Stimulated activated CD4-positive, alpha-beta T cell treated with anti-CD3 and anti-CD28 coated beads, TNF-alpha, amount 100 ng/mL, for 24 hours (primary cell): ENCODE measurements around the gene GOLGA6L1.
"Not testable (repeated sequence)": the region's sequence is repeated elsewhere in the genome, so short reads cannot be mapped to it uniquely, and the experiment has no call there.

ENCODE experiments used
- DNase-seq, 3 experiments: peaks; one replicate each; pipeline ENCODE4 v3.0.0-alpha.2; 2020; ENCODE audit warnings: low read depth in 3 of 3

Gene GOLGA6L1, protein sequence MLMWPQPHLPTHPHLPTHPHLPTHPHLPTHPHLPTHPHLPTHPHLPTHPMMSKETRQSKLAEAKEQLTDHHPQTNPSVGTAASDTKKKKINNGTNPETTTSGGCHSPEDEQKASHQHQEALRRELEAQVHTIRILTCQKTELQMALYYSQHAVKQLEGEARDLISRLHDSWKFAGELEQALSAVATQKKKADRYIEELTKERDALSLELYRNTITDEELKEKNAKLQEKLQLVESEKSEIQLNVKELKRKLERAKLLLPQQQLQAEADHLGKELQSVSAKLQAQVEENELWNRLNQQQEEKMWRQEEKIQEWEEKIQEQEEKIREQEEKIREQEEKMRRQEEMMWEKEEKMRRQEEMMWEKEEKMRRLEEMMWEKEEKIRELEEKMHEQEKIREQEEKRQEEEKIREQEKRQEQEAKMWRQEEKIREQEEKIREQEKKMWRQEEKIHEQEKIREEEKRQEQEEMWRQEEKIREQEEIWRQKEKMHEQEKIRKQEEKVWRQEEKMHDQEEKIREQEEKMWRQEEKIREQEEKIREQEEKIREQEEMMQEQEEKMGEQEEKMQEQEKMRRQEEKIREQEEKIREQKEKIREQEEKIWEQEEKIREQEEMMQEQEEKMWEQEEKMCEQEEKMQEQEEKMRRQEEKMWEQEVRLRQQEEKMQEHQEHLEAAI

DNA sequence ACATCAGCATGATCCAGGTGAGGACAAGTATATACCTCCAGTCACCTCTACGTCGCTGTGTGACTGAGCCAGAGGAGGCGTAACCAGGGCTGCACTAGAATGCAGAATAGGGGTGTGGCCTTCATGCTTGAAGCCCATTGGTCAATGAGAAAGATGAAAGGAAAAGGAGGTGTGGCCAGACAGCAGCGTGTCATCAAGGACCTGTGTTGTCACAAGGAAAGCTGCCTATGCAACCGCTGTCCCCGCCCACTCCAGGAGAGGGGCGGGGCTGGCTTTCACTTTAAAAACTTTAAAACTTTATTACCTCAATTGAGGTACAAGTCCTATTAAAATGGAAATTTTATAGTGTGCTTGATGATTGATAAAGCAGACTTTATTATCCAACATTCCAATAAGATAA lies at the start of gene GOLGA6L1:
Gene GOLGA6L1, minus strand, starts transcription at position 101 of the 400 bp plus-strand sequence. Its CDS starts 91 bp downstream, at position 10.
- not testable (repeated sequence) for DNase-seq

GRCh38 chr15:23181201-23181600 lies 44.6 kb upstream of the GOLGA6L1 start:
- DNase-seq, result not testable (repeated sequence)

GRCh38 chr15:23180547-23180927 lies 43.9 kb upstream of the GOLGA6L1 start:
- not testable (repeated sequence) for DNase-seq

- not testable (repeated sequence) for DNase-seq
These were observed 43.3 kb upstream of the GOLGA6L1 start for GRCh38 chr15:23179768-23180546.

DNA sequence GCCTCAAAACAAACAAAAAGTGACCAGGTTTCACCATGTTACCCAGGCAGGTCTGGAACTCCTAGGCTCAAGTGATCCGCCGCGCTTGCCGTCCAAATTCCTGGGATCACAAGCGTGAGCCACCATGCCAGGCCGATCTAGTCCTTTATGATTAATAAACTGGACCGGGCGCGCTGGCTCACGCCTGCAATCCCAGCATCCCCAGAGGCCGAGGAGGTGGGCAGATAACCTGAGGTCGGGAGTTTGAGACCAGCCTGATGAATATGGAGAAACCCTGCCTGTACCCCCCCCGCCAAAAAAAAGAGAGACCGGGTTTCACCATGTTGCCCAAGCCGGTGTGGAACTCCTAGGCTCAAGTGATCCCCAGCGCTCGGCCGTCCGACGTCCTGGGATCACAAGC lies 40.1 kb upstream of the GOLGA6L1 start:
- DNase-seq, result not testable (repeated sequence)

DNA sequence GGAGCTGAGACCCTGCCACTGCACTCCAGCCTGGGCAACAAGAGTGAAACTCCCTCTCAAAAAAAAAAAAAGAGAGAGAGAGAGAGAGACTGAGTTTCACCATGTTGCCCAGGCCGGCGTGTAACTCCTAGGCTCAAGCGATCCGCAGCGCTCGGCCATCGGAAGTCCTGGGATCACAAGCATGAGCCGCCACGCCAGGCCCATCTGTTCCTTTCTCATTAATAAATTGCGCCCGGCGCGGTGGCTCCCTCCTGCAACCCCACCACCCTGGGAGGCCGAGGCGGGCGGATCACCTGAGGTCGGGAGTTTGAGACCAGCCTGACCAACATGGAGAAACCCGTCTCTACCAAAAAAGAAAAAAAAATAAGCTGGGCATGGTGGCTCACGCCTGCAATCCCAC lies 39.0 kb upstream of the GOLGA6L1 start:
- DNase-seq, result not testable (repeated sequence)

DNA sequence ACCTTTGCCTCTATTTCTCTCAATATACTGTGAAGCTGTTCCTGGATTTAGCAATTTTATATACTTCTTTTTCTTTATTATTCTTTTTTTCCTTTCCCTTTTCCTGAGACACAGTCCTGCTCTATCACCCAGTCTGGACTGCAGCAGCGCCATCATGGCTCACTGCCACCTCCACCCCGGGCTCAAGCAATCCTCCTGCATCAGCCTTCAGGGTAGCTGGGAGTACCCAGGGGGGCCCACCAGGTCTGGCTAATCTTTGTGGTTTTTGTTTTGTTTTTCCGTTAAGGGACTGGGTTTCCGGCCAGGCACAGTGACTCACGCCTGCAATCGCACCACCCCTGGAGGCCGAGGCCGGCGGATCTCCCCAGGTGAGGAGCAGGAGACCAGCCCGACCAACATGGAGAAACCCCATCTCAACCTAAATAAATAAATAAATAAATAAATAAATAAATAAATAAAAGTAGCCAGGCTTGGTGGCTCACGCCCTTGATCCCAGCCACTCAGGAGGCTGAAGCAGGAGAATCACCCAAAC lies 38.1 kb upstream of the GOLGA6L1 start:
- not testable (repeated sequence) for DNase-seq

GRCh38 chr15:23132787-23133186 lies 3.8 kb downstream of the GOLGA6L1 start:
- not testable (repeated sequence) for DNase-seq

DNA sequence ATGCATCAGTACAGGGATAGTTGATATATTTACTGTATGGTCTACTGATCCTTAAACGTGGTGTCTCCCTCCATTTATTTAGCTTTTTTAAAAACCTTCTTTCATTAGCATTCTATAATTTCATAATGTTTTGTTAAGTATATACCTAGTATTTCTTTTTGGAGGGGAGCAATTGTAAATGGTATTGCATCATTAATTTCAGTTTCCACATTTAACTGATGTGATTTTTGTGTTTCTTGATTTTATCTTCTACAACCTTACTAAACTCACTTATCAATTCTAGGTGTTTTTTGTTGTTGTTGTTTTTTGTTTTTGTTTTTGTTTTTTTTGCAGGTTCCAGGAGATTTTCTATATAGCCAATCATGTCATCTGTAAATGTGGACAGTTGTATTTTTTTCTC lies 18.4 kb downstream of the GOLGA6L1 start:
- no peak for DNase-seq

DNA sequence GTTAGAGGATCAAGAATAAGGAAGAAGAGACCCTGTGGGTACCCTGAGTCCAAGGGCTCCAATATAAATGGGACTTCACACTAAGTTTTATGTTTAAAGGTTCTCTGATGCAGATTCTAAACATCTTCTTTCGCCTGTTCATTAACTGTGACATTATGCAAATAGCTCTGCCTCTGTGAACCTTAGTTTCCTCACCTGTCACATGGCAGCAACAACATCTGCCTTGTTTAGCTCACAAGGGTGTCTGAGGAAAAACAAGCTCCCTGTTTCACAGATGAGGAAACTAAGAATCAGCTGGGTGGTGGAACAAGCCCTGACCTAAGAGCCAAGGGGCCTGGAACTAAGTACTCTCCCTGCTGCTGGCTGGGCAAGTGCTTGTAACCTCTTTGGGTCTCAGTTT lies 40.8 kb downstream of the GOLGA6L1 start:
- no peak for DNase-seq

DNA sequence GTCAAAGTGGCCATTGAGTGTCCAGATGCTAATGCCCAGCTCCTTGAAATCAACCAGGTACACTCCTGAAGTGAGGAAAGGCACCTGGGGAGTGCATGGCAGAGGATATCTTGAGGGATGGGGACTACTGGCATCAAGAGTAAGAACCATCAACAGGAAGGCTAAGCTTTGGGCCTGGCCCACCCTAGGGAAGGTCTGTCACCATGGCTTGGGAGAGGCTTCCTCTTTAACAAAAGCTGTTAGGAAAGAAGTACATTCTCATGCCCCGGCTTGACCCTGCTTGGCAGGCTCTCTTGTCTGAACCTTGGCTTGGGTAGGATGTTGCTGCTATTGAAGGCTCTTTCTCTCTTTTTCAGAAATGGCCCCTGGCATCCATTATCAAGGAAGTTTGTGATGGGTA lies 53.5 kb downstream of the GOLGA6L1 start:
- DNase-seq, result no peak

DNA sequence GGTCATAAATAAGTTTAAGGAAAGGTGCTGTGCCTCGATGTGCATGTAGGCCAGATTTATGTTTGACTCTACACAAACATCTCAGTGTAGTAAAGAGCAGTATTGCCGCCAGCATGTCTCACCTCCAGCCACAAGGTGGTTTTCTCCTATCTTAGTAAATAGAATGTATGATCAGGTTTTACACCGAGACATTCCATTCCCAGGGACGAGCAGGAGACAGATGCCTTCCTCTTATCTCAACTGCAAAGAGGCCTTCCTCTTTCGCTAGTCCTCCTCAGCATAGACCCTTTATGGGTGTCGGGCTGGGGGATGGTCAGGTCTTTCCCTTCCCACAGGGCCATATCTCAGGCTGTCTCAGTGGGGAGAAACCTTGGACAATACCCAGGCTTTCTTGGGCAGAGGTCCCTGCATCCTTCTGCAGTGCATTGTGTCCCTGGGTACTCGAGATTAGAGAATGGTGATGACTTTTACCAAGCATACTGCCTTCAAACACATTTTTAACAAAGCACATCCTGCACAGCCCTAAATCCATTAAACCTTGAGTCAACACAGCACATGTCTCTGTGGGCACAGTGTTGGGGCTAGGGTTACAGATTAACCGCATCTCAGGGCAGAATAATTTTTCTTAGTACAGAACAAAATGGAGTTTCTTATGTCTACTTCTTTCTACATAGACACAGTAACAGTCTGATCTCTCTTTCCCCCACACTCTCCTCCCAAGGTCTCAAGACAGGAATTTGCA lies 54.5 kb downstream of the GOLGA6L1 start:
- not testable (repeated sequence) for DNase-seq

- DNase-seq, result no peak
These were observed 55.4 kb downstream of the GOLGA6L1 start for GRCh38 chr15:23081271-23081670.

- DNase-seq, result no peak
These were observed 56.9 kb downstream of the GOLGA6L1 start for GRCh38 chr15:23079766-23080165.
